Keratinocyte (primary cell): ENCODE data around the gene TP73.

ENCODE experiments used
- EZH2 ChIP-seq: IDR thresholded peaks from one replicate; pipeline ENCODE4 v1.6.1; 2012; ENCODE audit warnings: inconsistent platforms, mild to moderate bottlenecking, low read length, moderate library complexity
- TF ChIP-seq, protein P1 (sequence below), 3 experiments: IDR thresholded peaks in 1 of 3; conservative IDR thresholded peaks in 1 of 3; optimal IDR thresholded peaks in 1 of 3; 2 replicates in 2 of 3; 3 replicates in 1 of 3; pipeline versions ENCODE3 to v1.5.1; 2011; ENCODE audit warnings: low read length in 3 of 3, mild to moderate bottlenecking in 3 of 3, moderate library complexity in 2 of 3, control low read depth in 1 of 3, inconsistent platforms in 1 of 3; ENCODE audit not compliant: insufficient read depth in 2 of 3; ENCODE audit errors: extremely low read depth in 1 of 3

DNA sequence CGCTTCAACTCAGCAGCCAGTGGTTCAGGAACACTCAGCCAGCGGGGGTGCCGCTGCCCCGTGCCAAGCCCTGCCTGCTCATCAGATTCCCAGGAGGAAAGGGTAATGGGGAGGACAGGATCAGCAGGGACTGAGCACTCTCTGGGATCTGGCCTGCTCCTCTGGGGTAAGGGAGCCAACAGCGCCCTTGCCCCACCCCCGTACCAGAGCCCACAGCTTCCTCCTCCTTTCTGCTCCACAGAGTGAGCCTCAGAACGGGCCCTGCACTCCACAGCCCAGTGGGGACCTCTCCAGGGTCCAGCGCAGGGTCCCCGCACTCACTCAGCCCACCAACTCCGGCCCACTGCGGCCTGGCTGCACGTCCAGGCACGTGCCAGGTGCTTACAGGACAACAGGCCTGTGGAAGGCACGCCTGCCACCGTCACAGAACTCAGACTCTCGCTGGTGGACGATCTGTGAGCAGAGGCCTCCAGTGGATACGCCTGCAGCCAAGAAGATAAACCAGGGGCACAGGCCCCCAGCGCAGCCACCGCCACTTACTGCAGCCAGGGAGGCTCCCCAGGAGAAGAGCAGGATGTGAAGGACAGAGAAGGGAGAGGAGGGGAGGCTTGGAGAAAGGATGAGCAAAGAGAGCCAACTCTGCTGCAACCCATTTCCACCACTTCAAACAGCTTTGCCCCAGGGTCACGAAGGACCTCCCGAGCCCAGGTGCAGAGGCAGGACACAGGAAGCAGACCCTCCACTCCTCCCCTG is 43.1 kb upstream of the TP73 start:
- TF ChIP-seq, protein P1, sequence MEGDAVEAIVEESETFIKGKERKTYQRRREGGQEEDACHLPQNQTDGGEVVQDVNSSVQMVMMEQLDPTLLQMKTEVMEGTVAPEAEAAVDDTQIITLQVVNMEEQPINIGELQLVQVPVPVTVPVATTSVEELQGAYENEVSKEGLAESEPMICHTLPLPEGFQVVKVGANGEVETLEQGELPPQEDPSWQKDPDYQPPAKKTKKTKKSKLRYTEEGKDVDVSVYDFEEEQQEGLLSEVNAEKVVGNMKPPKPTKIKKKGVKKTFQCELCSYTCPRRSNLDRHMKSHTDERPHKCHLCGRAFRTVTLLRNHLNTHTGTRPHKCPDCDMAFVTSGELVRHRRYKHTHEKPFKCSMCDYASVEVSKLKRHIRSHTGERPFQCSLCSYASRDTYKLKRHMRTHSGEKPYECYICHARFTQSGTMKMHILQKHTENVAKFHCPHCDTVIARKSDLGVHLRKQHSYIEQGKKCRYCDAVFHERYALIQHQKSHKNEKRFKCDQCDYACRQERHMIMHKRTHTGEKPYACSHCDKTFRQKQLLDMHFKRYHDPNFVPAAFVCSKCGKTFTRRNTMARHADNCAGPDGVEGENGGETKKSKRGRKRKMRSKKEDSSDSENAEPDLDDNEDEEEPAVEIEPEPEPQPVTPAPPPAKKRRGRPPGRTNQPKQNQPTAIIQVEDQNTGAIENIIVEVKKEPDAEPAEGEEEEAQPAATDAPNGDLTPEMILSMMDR (optimal IDR thresholded peaks at IDR 0.05 in 1 of 3, IDR thresholded peaks at IDR 0.05 in 1 of 3, conservative IDR thresholded peaks at IDR 0.05 in 1 of 3; ENCODE audit: extremely low read depth in 1 of 3, insufficient read depth in 2 of 3, low read length in 3 of 3), result no peak
- no peak for TF ChIP-seq EZH2
